ENCODE results near the gene CCNL1.
"Not testable (repeated sequence)": the region's sequence is repeated elsewhere in the genome, so short reads cannot be mapped to it uniquely, and the experiment has no call there.

CCNL1 gene

DNA sequence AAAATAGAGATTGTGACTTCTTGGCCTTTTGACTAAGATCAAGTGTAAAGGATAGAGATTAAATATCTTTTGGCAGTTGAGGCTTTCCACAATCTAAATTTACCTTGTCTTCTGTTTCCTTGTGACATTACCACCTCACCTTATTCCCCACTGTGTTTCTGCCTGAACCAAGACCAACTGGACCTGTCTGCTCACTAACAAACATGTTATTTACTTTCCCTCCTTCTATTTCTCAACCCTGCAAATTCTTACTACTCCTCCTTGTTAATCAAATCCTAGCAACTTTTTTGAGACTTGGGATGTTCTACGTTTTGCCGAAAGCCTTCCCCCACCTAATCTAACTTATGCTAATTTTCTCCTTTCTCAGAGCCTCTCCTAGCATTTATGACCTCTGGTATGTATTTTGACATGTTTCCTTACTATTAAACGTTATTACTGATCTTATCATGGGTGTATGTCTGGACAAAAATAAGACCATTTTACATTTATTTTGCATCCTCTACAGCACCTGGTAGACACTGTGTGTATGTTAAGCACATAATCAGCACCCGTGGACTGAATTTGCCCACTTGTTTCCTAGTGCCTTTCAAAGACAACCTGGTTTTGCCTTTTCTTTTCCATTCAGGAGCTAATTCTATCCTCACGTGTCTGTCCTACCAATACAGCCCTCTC, 7.6 kb upstream of the CCNL1 start:
- FAIRE-seq, result no peak

GRCh38 chr3:157166561-157166960, 6.6 kb upstream of the CCNL1 start:
- FAIRE-seq, result no peak

- no peak for FAIRE-seq
These were observed 6.2 kb upstream of the CCNL1 start for GRCh38 chr3:157166115-157166514.

- no peak for FAIRE-seq
These were observed 3.4 kb upstream of the CCNL1 start for GRCh38 chr3:157163217-157163953.

DNA sequence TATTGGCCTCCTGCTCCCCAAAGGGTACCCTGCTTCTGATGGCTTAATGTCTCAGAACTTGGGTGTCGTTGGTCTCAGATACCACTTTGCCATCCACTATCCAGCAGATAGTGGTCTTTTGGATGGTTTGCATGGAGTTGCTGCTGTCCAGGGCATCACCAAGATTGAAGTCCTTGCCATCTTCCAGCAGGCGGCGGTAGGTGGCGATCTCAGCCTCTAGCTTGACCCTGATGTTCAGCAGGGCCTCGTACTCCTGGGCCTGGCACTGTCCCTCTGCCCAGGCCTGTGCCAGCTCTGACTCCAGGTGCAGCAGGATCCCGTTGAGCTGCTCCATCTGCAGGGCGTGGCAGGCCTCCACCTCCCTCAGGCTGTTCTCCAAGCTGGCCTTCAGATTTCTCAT, 2.7 kb upstream of the CCNL1 start:
- not testable (repeated sequence) for FAIRE-seq

DNA sequence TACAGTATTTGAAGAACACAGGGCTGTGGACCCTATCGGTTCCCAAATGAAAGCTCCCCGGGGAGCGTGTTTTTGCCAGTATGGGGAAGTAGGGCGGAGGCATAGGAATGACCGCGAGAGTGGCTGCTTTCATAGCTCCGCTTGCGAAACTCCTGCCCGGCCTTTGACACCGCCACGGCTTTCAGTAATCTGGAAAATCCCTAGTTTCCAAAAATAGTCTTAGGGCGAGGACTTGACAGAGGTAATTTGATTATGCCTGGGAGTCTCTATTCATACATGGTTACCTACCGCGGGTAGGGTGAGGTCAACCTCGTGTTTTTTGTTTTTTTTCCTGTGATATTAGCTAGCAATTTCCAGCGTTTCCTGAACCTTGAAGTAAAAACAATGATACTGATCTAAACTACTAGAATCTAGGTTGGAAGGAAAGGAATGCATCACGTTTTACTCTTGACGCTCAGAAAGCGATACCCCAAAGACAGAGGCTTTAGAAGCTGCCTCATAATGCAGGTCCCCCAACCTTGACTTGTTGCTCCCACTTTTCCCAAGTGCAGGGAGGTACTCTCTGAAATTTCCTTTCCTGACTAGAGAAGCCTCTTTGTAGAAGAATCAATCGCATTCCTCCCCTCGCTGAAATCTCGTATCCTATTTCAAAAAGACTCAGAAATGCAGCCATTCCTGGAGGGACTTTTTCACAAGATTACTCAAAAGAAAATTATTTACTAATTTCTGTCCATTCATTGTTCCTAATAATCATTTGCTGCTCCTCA, 894 bp upstream of the CCNL1 start:
- no peak for FAIRE-seq

DNA sequence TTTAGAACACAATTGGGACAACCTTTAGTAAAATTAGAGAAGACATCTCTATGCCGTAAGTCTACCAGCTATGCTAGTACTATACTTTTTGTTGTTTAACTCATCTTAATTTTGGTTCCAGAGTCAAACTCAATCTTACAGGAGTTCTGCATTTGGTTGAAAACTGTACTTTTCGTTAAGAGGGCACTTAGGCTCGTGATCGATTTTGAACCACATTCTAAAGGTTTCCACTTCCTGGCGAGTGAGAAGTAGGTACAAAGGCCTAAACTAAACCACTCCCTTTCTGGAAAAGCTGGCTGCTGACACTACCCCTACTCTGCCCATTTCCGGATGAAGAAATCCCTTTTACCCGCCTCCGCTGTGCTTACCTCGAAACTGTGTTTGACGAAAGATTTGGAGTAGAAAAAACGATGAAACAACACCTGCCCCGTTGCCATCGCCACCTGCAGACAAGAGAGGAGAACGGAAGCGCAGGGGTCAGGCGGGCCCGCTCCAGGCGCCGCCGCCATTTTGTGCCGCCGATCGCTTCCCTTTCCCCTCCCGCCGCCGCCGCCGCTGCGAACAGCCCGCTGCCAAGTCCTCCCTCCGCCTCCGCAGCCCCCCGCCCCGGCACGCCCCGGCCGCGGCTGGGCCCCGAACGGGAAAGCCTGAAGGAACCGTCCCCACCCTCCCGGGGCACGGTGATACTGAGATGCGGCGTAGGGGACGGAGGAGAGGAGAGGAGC, 748 bp downstream of the CCNL1 start:
- FAIRE-seq, result no peak

GRCh38 chr3:157157836-157158235, 2.1 kb downstream of the CCNL1 start:
- FAIRE-seq, result no peak

- no peak for FAIRE-seq
These were observed 2.9 kb downstream of the CCNL1 start for GRCh38 chr3:157156837-157157635.

GRCh38 chr3:157155591-157155990, 4.4 kb downstream of the CCNL1 start:
- FAIRE-seq, result no peak

- FAIRE-seq, result no peak
These were observed 5.2 kb downstream of the CCNL1 start for GRCh38 chr3:157154563-157155330.

- FAIRE-seq, result no peak
These were observed 7.0 kb downstream of the CCNL1 start for GRCh38 chr3:157152930-157153329.

DNA sequence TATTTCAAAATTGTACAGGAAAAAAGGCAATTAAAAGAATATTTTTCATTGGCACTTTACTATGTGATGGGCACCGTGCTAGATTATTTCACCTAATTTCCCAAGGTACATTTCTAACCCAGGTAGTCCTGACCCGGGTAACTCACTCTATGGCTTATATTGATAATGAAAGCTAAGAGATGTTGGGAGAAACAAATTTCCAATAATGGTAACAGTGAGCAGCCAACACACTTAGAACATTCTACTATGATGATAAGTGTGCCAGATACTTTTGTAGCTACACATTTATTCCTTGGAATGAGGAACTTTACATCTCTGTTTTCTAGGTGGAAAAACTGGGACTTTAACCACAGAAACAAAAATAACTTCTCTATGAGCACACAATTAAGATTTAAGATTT, 7.5 kb downstream of the CCNL1 start:
- FAIRE-seq, result no peak

GRCh38 chr3:157151627-157152026, 8.3 kb downstream of the CCNL1 start:
- no peak for FAIRE-seq

- no peak for FAIRE-seq
These were observed 8.8 kb downstream of the CCNL1 start for GRCh38 chr3:157151151-157151550.

DNA sequence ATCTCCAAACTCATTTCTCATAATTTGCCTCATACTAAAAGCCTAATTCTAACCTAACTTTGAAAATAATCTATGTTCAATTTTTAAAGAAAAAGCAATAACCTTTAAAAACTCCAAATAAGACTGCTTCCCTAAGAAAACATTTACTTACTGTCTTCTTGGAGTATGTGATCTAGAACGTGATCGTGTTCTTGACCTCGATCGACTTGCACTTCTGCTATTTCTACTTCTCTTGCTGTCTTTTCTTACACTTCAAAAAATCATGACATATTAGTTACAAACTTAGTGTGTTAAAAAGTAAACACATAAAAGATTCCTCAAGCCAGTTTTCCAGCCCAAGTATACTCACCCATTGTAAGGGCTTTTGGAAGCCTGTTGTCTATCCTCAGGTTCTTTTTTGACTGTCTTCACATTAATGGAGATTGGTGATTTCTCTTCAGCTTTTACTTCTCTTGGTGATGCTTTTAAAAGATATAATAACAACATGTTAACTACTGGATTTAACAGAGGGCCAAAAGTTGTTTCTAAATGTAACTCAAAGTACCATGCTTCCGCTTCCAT, 10.7 kb downstream of the CCNL1 start:
- FAIRE-seq, result no peak

DNA sequence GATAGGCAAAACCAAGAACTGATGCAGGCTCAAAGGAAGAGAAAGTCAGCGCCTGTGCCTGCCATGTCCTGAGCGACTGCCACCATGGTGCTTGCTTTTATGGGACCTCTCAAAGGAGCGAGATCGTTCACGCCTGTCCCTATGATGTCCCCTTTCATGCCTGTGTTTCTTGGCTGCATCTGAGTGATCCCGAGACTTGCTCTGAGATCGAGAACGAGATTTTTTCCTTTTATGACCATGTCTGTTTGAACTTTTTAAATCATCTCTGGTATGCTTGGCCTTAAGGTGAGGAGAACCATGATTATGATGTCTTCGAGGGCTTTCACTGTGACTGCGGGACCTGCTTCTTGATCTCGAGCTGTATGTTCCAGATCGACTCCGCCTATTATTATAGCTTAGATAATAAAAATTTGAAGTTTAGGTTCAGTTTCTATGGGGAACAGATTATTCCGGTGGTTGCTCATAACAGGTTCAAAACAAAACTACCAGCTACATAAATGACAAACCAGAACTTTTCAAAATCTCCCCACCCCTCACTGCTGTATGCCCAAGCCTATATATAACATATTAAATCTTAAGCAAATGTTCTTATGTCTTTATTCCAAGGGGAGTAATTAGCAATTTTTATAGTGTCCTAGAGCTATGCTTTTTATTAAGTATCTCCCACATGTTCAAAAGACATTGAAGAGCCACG, 11.6 kb downstream of the CCNL1 start:
- FAIRE-seq, result no peak

DNA sequence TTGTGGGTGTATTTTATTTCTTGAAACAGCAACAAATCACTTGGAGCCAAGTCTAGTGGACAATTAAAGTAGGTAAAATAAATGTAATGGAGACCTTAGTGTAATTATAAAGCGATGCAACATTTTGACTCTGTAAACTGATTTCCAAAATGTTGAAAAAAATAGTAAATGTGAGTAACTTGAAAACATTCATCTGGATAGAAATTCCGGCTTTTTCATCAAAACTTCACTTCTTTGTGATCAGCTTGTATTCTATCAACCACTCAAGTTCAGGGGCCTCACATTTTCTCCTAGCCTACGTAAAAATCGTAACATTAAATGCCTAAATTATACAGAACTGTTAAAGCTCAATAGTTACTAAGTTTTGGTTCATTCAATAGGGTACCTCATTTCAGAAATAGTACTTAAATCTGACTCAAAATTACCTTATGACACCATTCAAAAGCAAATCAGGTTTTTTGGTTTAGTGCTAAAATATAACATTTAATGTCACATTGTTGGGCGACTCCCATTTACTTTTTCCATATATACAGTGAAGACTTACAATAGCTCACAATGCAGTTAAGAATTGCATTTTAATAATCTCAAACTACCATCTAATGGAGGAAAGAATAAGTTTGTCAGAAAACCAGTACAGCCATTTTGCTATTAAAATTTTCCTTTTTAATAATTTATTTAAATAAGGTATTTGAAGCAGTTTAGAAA, 12.7 kb downstream of the CCNL1 start:
- FAIRE-seq, result no peak

DNA sequence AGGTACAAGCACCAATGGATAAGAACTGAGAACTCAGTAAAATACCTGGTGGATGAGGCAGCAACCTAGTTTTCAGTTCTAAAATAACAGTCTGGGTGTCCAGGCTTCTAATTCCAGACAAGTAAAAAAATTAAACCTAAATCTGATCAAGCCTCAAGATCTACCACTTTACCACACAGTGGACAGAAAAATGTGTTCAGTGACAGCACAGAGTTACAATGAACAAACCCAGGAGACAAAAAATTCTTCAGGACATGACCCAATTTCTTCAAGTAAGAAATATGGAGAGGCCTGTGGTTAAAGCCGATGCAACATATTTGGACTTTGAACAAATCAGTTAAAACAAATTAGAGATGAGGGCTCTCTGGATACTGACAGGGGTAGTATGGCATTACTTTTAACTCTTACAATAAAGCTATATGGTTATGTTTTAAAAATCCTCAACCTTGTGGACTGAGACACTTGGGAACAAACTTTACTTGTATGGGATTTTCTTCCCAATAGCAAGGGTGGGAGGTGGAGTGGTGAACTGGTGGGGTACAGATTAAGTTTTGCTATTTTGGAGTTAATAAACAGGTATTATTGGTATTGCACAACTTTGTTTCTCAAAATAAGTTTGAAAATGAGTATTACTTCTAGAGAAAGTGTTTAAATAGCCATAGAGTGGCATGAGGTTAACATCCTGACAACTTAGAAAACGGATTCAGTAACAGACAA, 14.2 kb downstream of the CCNL1 start:
- FAIRE-seq, result no peak
